ENCODE results near the gene ZNF500.

- no peak for TF ChIP-seq USF1 (IDR thresholded peaks at IDR 0.05)
- TF ChIP-seq CREB1 (IDR thresholded peaks at IDR 0.05; ENCODE audit: low read depth): no peak
Measured at GRCh38 chr16:4746215-4746614, 20.7 kb downstream of the ZNF500 start.

Data from Ishikawa (cell line).